HL-60/S4 treated with phorbol 12-myristate 13-acetate at 8.2 ng/mL for 4 days and 3 days (cell line): ENCODE data around the gene GHRL.

Source experiments
- in situ Hi-C: fragments of 300-500 bp; cut with MboI; formaldehyde crosslinking; loops from 2 replicates; pipeline ENCODE4 v1.15.0; 2022; ENCODE audit warnings: low sequenced_read_pairs

Gene GHRL

GRCh38 chr3:10292505-10293419, at the start of gene GHRL:
Gene GHRL, minus strand, starts transcription at chr3:10292947. Its CDS starts 2,767 bp downstream, at chr3:10290180.
- in situ Hi-C loops: no loop called here

GRCh38 chr3:10341901-10342398, 49.2 kb upstream of the GHRL start:
- in situ Hi-C loops: loop anchor here (25.0 kb wide), 1 partner anchor 370 kb away; no protein-coding TSS in a partner anchor

GRCh38 chr3:10340476-10340875, 47.7 kb upstream of the GHRL start:
- in situ Hi-C loops: loop anchor here (25.0 kb wide), 1 partner anchor 372 kb away; no protein-coding TSS in a partner anchor

- in situ Hi-C loops: loop anchor here (25.0 kb wide), 1 partner anchor 372 kb away; no protein-coding TSS in a partner anchor
Observed at GRCh38 chr3:10340046-10340445, 47.3 kb upstream of the GHRL start.

GRCh38 chr3:10339376-10339955, 46.7 kb upstream of the GHRL start:
- in situ Hi-C loops: loop anchor here (25.0 kb wide), 1 partner anchor 373 kb away; no protein-coding TSS in a partner anchor

GRCh38 chr3:10338591-10339353, 46.0 kb upstream of the GHRL start:
- in situ Hi-C loops: loop anchor here (25.0 kb wide), 1 partner anchor 374 kb away; no protein-coding TSS in a partner anchor

- in situ Hi-C loops: loop anchor here (25.0 kb wide), 1 partner anchor 374 kb away; no protein-coding TSS in a partner anchor
Observed at GRCh38 chr3:10338164-10338470, 45.4 kb upstream of the GHRL start.

- in situ Hi-C loops: loop anchor here (25.0 kb wide), 1 partner anchor 375 kb away; no protein-coding TSS in a partner anchor
Observed at GRCh38 chr3:10337323-10338163, 44.8 kb upstream of the GHRL start.

- in situ Hi-C loops: loop anchor here (25.0 kb wide), 1 partner anchor 376 kb away; no protein-coding TSS in a partner anchor
Observed at GRCh38 chr3:10336761-10337160, 44.0 kb upstream of the GHRL start.

GRCh38 chr3:10335871-10336622, 43.3 kb upstream of the GHRL start:
- in situ Hi-C loops: loop anchor here (25.0 kb wide), 1 partner anchor 376 kb away; no protein-coding TSS in a partner anchor

- in situ Hi-C loops: loop anchor here (25.0 kb wide), 1 partner anchor 377 kb away; no protein-coding TSS in a partner anchor
Observed at GRCh38 chr3:10335190-10335738, 42.5 kb upstream of the GHRL start.

GRCh38 chr3:10334459-10334858, 41.7 kb upstream of the GHRL start:
- in situ Hi-C loops: loop anchor here (25.0 kb wide), 1 partner anchor 378 kb away; no protein-coding TSS in a partner anchor

- in situ Hi-C loops: loop anchor here (25.0 kb wide), 1 partner anchor 378 kb away; no protein-coding TSS in a partner anchor
Observed at GRCh38 chr3:10334042-10334441, 41.3 kb upstream of the GHRL start.

GRCh38 chr3:10333349-10333650, 40.6 kb upstream of the GHRL start:
- in situ Hi-C loops: loop anchor here (25.0 kb wide), 1 partner anchor 379 kb away; no protein-coding TSS in a partner anchor

GRCh38 chr3:10332481-10333348, 40.0 kb upstream of the GHRL start:
- in situ Hi-C loops: loop anchor here (25.0 kb wide), 1 partner anchor 380 kb away; no protein-coding TSS in a partner anchor

- in situ Hi-C loops: loop anchor here (25.0 kb wide), 1 partner anchor 381 kb away; no protein-coding TSS in a partner anchor
Observed at GRCh38 chr3:10331320-10331719, 38.6 kb upstream of the GHRL start.

GRCh38 chr3:10330319-10330718, 37.6 kb upstream of the GHRL start:
- in situ Hi-C loops: loop anchor here (25.0 kb wide), 1 partner anchor 382 kb away; no protein-coding TSS in a partner anchor
